WTC11 (cell line): Measurements from ENCODE around the gene SLC30A5. TPM values are rescaled to one million over a fixed set of nuclear protein-coding genes. Genes with fewer than 3 reads are reported as not detected.

ENCODE experiments used
- ATAC-seq: fragments of 200-7000 bp; cut with Tn5 transposase; 2 replicates; pipeline ENCODE4 v1.10.0; 2021; ENCODE audit warnings: mild to moderate bottlenecking, moderate library complexity
- CTCF ChIA-PET: fragments of 300-600 bp; sonication (Branson Sonifier 250); formaldehyde crosslinking; loops from one replicate; lab custom pipeline; 2021; ENCODE audit warnings: antibody characterized with exemption; lab: Charles Lee
- POLR2A ChIA-PET: fragments of 350-600 bp; sonication (Branson Sonifier 250); formaldehyde crosslinking; loops from one replicate; lab custom pipeline; 2021; ENCODE audit warnings: antibody characterized with exemption; lab: Charles Lee
- DNase-seq: peaks from one replicate; pipeline ENCODE4 v3.0.0; 2021; ENCODE audit warnings: low spot score
- H3K27ac Mint-ChIP-seq: 2 replicates; pipeline ENCODE4 v1.8.0; 2021; ENCODE audit warnings: mixed read lengths
- H3K27me3 Mint-ChIP-seq: 2 replicates; pipeline ENCODE4 v1.8.0; 2021; ENCODE audit warnings: low read depth, mild to moderate bottlenecking, moderate library complexity, mixed read lengths
- H3K36me3 Mint-ChIP-seq: 2 replicates; pipeline ENCODE4 v1.8.0; 2021; ENCODE audit warnings: mixed read lengths
- H3K4me1 Mint-ChIP-seq: 2 replicates; pipeline ENCODE4 v1.8.0; 2022; ENCODE audit warnings: mixed read lengths
- H3K4me3 Mint-ChIP-seq: 2 replicates; pipeline ENCODE4 v1.8.0; 2021; ENCODE audit warnings: mild to moderate bottlenecking, moderate library complexity, mixed read lengths
- H3K9me3 Mint-ChIP-seq: 2 replicates; pipeline ENCODE4 v1.8.0; 2021; ENCODE audit warnings: mixed read lengths
- AFF4 ChIP-seq: sonication (generic); formaldehyde crosslinking; IDR thresholded peaks from 2 replicates; pipeline ENCODE4 v1.8.1; 2023; ENCODE audit warnings: mild to moderate bottlenecking, missing genetic modification reagents, borderline replicate concordance
- ATF6 ChIP-seq: sonication (generic); formaldehyde crosslinking; IDR thresholded peaks from 2 replicates; pipeline ENCODE4 v1.8.1; 2023; ENCODE audit warnings: mild to moderate bottlenecking, missing genetic modification reagents
- CBFB ChIP-seq: sonication (generic); formaldehyde crosslinking; IDR thresholded peaks from 2 replicates; pipeline ENCODE4 v1.8.1; 2022; ENCODE audit warnings: mild to moderate bottlenecking, low read depth, missing genetic modification reagents
- FOXK1 ChIP-seq: sonication (generic); formaldehyde crosslinking; IDR thresholded peaks from 2 replicates; pipeline ENCODE4 v1.8.0; 2022; ENCODE audit warnings: mild to moderate bottlenecking, moderate library complexity, missing genetic modification reagents
- FOXP4 ChIP-seq: sonication (generic); formaldehyde crosslinking; IDR thresholded peaks from 2 replicates; pipeline ENCODE4 v1.8.0; 2022; ENCODE audit warnings: mild to moderate bottlenecking, missing genetic modification reagents
- MYBL2 ChIP-seq: sonication (generic); formaldehyde crosslinking; IDR thresholded peaks from 2 replicates; pipeline ENCODE4 v1.8.1; 2023; ENCODE audit warnings: mild to moderate bottlenecking, moderate library complexity, missing genetic modification reagents
- NR1H2 ChIP-seq: sonication (generic); formaldehyde crosslinking; IDR thresholded peaks from 2 replicates; pipeline ENCODE4 v1.9.0; 2021; ENCODE audit warnings: mild to moderate bottlenecking, moderate library complexity, missing genetic modification reagents
- NR3C1 ChIP-seq: sonication (generic); formaldehyde crosslinking; conservative IDR thresholded peaks from 2 replicates; pipeline ENCODE4 v1.8.1; 2023; ENCODE audit warnings: low read depth, mild to moderate bottlenecking, missing genetic modification reagents
- ZNF416 ChIP-seq: fragments of 250-450 bp; sonication (Bioruptor Pico); IDR thresholded peaks from 2 replicates; pipeline ENCODE4 v1.9.0; 2021; ENCODE audit warnings: mild to moderate bottlenecking, inconsistent platforms
- ZNF423 ChIP-seq: fragments of 250-450 bp; sonication (Bioruptor Pico); IDR thresholded peaks from 2 replicates; pipeline ENCODE4 v2.1.2; 2022; ENCODE audit warnings: mild to moderate bottlenecking, moderate library complexity
- ZSCAN18 ChIP-seq: fragments of 250-450 bp; sonication (Bioruptor Pico); IDR thresholded peaks from 2 replicates; pipeline ENCODE4 v2.1.2; 2022; ENCODE audit warnings: mild to moderate bottlenecking, moderate library complexity
- total RNA-seq: library from RNA; stranded (reverse); gene quantifications from 3 replicates; pipeline ENCODE4 v1.2.3, GENCODE V29; 2021
- TF ChIP-seq, protein P1 (sequence below): sonication (generic); formaldehyde crosslinking; IDR thresholded peaks from 2 replicates; pipeline ENCODE4 v1.8.1; 2022; ENCODE audit warnings: missing genetic modification reagents, borderline replicate concordance
- TF ChIP-seq, protein P2 (sequence below): sonication (generic); formaldehyde crosslinking; IDR thresholded peaks from 2 replicates; pipeline ENCODE4 v1.8.0; 2022; ENCODE audit warnings: mild to moderate bottlenecking, missing genetic modification reagents
- TF ChIP-seq, protein P3 (sequence below): fragments of 250-450 bp; sonication (Bioruptor Pico); IDR thresholded peaks from 2 replicates; pipeline ENCODE4 v1.8.0; 2021; ENCODE audit warnings: mild to moderate bottlenecking

SLC30A5 gene
- total RNA-seq, 1 experiment from 2014 or later = 34.1 TPM

- CTCF ChIA-PET = no interaction called here
These were observed 36.4 kb downstream of the SLC30A5 start for GRCh38 chr5:69130241-69130640.

DNA sequence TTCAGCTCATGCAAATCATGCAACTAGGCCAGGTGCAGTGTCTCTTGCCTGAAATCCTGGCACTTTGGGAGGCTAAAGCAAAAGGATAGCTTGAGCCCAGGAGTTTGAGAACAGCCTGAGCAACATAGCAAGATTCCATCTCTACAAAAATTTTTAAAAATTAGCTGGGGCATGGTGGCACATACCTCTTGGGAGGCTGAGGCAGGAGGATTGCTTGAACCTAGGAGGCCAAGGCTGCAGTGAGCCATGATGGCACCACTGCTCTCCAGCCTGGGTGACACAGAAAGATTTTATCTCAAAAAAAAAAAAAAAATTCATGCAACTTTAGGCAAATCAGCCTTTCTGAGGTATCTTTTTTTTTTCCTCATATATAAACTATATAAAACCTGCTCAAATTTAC is 37.5 kb downstream of the SLC30A5 start:
- no peak for ATAC-seq
- Mint-ChIP-seq H3K4me3 (no peak overlapping the region), H3K27me3 (no peaks in the 10 kb centered on the region), H3K9me3 (no peaks in the 10 kb centered on the region), H3K4me1 (peaks cover 7% of the 10 kb centered on the region), H3K27ac (no peak overlapping the region), H3K36me3 (peaks cover 16% of the 10 kb centered on the region)
- TF ChIP-seq NR1H2 (no peak), CBFB (no peak)
- no peak for DNase-seq
- POLR2A ChIA-PET = interaction anchor here (0.6 kb wide), 1 partner anchor 13 kb away, joined by 8 read pairs; no protein-coding TSS in a partner anchor
- CTCF ChIA-PET = interaction anchor here (1.1 kb wide), 1 partner anchor 38 kb away, joined by 3 read pairs; no protein-coding TSS in a partner anchor

More at GRCh38 chr5:69130241-69130640, 36.4 kb downstream of the SLC30A5 start:
- Mint-ChIP-seq H3K4me1 (no peaks in the 10 kb centered on the region), H3K4me3 (no peak overlapping the region), H3K27ac (no peak overlapping the region), H3K36me3 (peaks cover 21% of the 10 kb centered on the region), H3K27me3 (no peaks in the 10 kb centered on the region), H3K9me3 (no peaks in the 10 kb centered on the region)
- POLR2A ChIA-PET = no interaction called here
- DNase-seq (no peak), ATAC-seq (no peak)
- TF ChIP-seq NR3C1 (CRISPR knock-in tag) (no peak), ZSCAN18 (no peak)

DNA sequence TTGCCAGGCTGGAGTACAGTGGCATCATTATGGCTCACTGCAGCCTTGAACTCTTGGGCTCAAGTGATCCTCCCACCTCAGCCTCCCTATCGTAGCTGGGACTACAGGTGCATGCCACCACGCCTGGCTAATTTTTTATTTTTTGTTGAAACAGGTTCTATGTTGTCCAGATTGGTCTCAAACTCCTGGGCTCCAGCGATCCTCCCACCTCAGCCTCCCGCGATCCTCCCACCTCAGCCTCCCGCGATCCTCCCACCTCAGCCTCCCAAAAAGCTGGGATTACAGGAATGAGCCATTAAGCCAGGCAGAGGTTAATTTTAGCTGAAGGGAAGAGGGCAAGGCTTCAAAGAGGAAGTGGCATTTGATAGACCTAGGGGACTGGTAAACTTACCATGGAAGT is 40.3 kb downstream of the SLC30A5 start:
- Mint-ChIP-seq H3K27ac (no peak overlapping the region), H3K9me3 (peaks cover 4% of the 10 kb centered on the region), H3K36me3 (peaks cover 5% of the 10 kb centered on the region; the same call in 1 of the 2 replicates), H3K4me1 (peaks cover 10% of the 10 kb centered on the region), H3K27me3 (no peaks in the 10 kb centered on the region), H3K4me3 (no peak overlapping the region)
- DNase-seq (no peak), ATAC-seq (no peak)
- ChIA-PET CTCF (interaction anchor here (1.7 kb wide), 1 partner anchor 41 kb away, joined by 6 read pairs; the partner anchor contains the start of gene SLC30A5), POLR2A (no interaction called here)
- TF ChIP-seq, protein P1, sequence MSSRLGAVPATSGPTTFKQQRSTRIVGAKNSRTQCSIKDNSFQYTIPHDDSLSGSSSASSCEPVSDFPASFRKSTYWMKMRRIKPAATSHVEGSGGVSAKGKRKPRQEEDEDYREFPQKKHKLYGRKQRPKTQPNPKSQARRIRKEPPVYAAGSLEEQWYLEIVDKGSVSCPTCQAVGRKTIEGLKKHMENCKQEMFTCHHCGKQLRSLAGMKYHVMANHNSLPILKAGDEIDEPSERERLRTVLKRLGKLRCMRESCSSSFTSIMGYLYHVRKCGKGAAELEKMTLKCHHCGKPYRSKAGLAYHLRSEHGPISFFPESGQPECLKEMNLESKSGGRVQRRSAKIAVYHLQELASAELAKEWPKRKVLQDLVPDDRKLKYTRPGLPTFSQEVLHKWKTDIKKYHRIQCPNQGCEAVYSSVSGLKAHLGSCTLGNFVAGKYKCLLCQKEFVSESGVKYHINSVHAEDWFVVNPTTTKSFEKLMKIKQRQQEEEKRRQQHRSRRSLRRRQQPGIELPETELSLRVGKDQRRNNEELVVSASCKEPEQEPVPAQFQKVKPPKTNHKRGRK (CRISPR knock-in tag) = no peak
- no peak for TF ChIP-seq MYBL2 (CRISPR knock-in tag)
- no peak for TF ChIP-seq NR3C1 (CRISPR knock-in tag)
- TF ChIP-seq ZNF423 (CRISPR knock-in tag) = no peak
- TF ChIP-seq FOXK1 (CRISPR knock-in tag) = no peak
- no peak for TF ChIP-seq FOXP4 (CRISPR knock-in tag)
- TF ChIP-seq, protein P2, sequence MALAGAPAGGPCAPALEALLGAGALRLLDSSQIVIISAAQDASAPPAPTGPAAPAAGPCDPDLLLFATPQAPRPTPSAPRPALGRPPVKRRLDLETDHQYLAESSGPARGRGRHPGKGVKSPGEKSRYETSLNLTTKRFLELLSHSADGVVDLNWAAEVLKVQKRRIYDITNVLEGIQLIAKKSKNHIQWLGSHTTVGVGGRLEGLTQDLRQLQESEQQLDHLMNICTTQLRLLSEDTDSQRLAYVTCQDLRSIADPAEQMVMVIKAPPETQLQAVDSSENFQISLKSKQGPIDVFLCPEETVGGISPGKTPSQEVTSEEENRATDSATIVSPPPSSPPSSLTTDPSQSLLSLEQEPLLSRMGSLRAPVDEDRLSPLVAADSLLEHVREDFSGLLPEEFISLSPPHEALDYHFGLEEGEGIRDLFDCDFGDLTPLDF = no peak
- TF ChIP-seq AFF4 = no peak
- no peak for TF ChIP-seq ATF6 (CRISPR knock-in tag)
- no peak for TF ChIP-seq ZNF416 (CRISPR knock-in tag)
- TF ChIP-seq, protein P3, sequence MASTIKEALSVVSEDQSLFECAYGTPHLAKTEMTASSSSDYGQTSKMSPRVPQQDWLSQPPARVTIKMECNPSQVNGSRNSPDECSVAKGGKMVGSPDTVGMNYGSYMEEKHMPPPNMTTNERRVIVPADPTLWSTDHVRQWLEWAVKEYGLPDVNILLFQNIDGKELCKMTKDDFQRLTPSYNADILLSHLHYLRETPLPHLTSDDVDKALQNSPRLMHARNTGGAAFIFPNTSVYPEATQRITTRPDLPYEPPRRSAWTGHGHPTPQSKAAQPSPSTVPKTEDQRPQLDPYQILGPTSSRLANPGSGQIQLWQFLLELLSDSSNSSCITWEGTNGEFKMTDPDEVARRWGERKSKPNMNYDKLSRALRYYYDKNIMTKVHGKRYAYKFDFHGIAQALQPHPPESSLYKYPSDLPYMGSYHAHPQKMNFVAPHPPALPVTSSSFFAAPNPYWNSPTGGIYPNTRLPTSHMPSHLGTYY (CRISPR knock-in tag) = no peak
